ENCODE results near the gene RAB33A.

Gene RAB33A

GRCh38 chrX:130171446-130172126, at the start of gene RAB33A:
TSS of gene RAB33A (plus strand) at chrX:130171962. CDS start at chrX:130172063, 101 bp downstream.
- no peak for FAIRE-seq

GRCh38 chrX:130124577-130124976, 47.2 kb upstream of the RAB33A start:
- FAIRE-seq: no peak

GRCh38 chrX:130125091-130125874, 46.5 kb upstream of the RAB33A start:
- no peak for FAIRE-seq

GRCh38 chrX:130130990-130131389, 40.8 kb upstream of the RAB33A start:
- FAIRE-seq: no peak

- FAIRE-seq: no peak
Observed at GRCh38 chrX:130136496-130136895, 35.3 kb upstream of the RAB33A start.

- no peak for FAIRE-seq
Observed at GRCh38 chrX:130136961-130137360, 34.8 kb upstream of the RAB33A start.

GRCh38 chrX:130139474-130140201, 32.1 kb upstream of the RAB33A start:
- no peak for FAIRE-seq

- FAIRE-seq: no peak
Observed at GRCh38 chrX:130144509-130144908, 27.3 kb upstream of the RAB33A start.

- no peak for FAIRE-seq
Observed at GRCh38 chrX:130145123-130145522, 26.6 kb upstream of the RAB33A start.

- no peak for FAIRE-seq
Observed at GRCh38 chrX:130147631-130148030, 24.1 kb upstream of the RAB33A start.

GRCh38 chrX:130155564-130155963, 16.2 kb upstream of the RAB33A start:
- FAIRE-seq: no peak

- no peak for FAIRE-seq
Observed at GRCh38 chrX:130158311-130158710, 13.5 kb upstream of the RAB33A start.

- FAIRE-seq: no peak
Observed at GRCh38 chrX:130159776-130160175, 12.0 kb upstream of the RAB33A start.

- no peak for FAIRE-seq
Observed at GRCh38 chrX:130162094-130162735, 9.5 kb upstream of the RAB33A start.

- FAIRE-seq: no peak
Observed at GRCh38 chrX:130163398-130163797, 8.4 kb upstream of the RAB33A start.

- no peak for FAIRE-seq
Observed at GRCh38 chrX:130165181-130165702, 6.5 kb upstream of the RAB33A start.

- peak; percentile 81 for FAIRE-seq
Observed at GRCh38 chrX:130165703-130166502, 5.9 kb upstream of the RAB33A start, which contains the start of gene AIFM1. TSS of gene AIFM1 (minus strand) at chrX:130165841. CDS start at chrX:130165656, 185 bp downstream.

- no peak for FAIRE-seq
Observed at GRCh38 chrX:130166503-130166777, 5.3 kb upstream of the RAB33A start.

- FAIRE-seq: no peak
Observed at GRCh38 chrX:130167040-130167439, 4.7 kb upstream of the RAB33A start.

- no peak for FAIRE-seq
Observed at GRCh38 chrX:130170752-130171445, 863 bp upstream of the RAB33A start.

- FAIRE-seq: no peak
Observed at GRCh38 chrX:130172127-130172845, 524 bp downstream of the RAB33A start.
